Right forelimb (tissue), 1 donor: ENCODE data around the gene SLC5A10.
"Not testable (repeated sequence)": the region's sequence is repeated elsewhere in the genome, so short reads cannot be mapped to it uniquely, and the experiment has no call there.

Experiments used
- DNase-seq: peaks from one replicate; pipeline ENCODE4 v3.0.0-alpha.2; 2018

Gene SLC5A10

DNA sequence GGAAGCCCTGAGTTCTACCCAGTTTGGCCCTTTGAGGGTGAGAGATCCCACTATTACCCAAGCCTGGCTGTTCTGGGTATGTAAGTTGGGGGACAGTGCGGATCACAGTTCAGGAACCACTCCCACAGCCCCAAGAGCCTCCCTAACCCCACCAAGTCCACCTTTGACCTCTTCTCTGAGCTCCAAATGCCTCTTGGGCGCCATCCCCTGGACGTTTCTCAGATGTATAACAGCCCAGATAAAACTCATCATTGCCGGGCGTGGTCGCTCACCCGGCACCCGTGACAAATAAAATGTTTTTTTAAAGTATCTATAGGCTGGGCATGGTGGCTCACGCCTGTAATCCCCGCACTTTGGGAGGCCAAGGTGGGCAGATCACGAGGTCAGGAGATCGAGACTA lies 103.5 kb downstream of the SLC5A10 start:
- DNase-seq = not testable (repeated sequence)

DNA sequence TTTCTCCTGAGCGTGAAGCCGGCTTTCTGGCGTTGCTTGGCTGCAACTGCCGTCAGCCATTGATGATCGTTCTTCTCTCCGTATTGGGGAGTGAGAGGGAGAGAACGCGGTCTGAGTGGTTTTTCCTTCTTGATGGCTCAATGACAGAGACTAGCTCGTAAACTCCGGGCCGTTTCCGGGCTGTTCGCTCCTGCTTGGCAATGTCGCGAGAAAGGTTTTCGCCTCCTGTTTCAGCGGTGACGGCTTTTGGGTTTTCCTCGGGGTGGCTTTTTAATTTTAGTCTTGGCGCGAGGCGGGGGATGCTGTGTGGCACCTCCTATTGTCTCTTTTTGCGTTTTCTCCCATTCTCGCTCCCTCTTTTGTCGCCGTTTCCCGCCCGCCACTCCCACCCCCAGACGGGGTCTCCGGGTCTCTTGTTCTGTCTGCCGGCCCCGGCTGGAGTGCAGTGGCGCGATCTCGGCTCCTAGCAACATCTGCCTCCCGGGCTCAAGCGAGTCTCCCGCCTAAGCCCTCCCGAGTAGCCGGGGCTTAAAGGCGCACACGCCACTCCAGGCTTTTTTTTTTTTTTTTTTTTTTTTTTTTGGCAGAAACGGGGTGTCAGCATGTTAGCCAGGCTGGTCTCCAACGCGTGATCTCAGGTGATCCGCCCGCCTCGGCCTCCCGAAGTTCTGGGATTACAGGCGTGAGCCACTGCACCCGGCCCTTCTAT lies 110.2 kb downstream of the SLC5A10 start:
- DNase-seq = not testable (repeated sequence)

DNA sequence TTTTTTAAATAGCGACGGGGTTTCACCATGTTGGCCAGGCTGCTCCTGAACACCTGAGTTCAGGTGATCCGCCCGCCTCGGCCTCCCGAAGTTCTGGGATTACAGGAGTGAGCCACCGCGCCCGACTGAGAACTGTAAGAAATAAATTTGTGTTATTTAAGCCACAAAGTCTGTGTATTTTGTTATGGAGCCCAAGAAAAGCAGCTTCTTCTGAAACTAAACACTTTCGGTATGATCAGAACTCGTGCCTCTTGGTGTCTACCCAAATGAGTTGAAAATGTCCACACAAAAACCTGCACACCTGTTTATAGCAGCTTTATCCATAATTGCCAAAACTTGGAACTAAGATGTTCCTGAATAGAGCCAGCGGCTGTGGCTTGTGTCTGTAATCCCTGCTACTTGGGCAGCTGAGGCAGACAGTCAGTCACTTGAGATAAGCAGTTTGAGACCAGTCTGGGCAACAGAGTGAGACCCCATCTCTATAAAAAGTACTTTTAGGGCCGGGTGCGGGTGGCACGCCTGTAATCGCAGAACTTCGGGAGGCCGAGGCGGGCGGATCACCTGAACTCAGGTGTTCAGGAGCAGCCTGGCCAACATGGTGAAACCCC lies 110.9 kb downstream of the SLC5A10 start:
- DNase-seq = not testable (repeated sequence)

GRCh38 chr17:19063326-19063956 lies 111.5 kb downstream of the SLC5A10 start:
- DNase-seq = not testable (repeated sequence)

DNA sequence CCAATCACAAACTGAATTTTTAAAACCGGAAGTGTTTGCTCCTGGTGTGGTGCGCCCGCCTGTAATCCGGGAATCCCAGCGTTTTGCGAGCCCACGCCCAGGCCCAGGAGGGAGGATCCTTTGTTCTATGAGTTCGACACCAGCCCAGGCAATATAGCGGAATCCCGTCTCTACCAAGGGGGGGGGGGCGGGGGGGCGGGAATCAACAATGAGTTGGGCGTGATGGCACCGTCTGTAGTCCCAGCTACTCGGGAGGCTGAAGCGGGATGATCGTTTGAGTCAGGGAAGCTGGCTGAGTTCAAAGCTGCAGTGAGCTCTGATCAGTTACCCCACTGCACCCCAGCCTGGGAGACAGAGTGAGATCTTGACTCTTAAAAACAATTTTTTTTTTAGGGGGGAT lies 112.4 kb downstream of the SLC5A10 start:
- peak; percentile 35 for DNase-seq

DNA sequence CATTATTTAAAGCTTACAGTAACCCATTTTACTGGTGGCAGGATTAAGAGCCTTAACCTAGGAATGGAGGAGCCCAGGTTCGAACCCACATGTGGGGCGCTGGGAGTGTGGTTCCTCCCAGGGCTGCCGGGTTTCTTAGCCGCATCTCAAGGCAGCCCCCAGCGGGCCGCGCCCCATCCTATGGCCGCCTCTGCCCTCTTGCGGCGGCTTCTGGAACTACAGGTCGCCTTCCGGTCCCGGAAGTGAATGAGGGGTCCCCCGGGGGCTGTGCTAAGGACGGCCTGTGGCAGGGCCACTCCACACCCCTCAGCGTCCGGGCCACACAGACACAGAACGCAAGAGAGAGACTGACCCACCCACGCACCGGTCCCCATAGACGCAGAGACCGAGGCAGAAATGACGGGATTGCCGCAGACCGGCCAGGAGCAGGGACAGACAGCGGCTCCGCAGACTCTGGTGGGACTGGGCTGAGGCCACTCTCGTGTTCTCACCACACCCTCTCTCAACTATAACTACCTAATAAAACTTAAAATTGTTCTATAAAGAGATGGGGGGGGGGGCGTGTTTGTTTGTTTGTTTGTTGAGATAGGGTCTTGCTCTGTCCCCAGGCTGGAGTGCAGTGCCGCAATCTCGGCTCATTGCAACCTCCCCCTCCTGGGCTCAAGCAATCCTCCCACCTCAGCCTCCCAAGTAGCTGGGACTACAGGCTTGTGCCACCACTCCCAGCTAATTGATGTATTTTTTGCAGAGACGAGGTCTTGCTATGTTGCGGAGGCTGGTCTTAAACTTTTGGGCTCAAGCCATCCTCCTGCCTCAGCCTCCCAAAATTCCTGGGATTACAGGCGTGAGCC lies 118.6 kb downstream of the SLC5A10 start:
- DNase-seq = not testable (repeated sequence)
